Measurements from ENCODE around the gene TAS2R5.
A peak's percentile ranks its signal among the peaks of the same experiment; 100 is the strongest.
"Not testable (repeated sequence)": the region's sequence is repeated elsewhere in the genome, so short reads cannot be mapped to it uniquely, and the experiment has no call there.

TAS2R5 gene, protein sequence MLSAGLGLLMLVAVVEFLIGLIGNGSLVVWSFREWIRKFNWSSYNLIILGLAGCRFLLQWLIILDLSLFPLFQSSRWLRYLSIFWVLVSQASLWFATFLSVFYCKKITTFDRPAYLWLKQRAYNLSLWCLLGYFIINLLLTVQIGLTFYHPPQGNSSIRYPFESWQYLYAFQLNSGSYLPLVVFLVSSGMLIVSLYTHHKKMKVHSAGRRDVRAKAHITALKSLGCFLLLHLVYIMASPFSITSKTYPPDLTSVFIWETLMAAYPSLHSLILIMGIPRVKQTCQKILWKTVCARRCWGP

DNA sequence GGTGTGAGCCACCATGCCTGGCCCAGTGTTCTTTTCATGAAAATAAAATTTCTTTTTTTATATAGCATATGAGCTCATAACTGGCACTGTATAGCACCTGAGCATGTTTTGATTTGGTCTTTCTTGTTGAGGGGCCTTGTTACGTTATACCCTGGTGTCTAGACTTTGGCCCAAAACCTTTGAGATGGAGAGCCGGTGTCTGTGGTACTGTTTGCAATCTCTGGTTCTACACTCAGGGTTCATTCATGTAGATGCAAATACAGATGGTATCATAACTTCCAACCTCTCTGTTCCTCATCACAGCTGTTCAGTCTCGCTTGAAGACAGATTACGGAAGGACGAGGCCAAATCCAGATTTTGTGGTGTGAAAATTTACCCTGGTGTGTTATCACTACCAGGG, at the start of gene TAS2R5:
TAS2R5 (plus strand) TSS at position 301 of the 400 bp plus-strand sequence. CDS start 145 bp downstream, outside the sequence.
- no peaks in the 10 kb centered on the region for H3K9me3 ChIP-seq (ENCODE audit: severe bottlenecking)
- no peaks in the 10 kb centered on the region for H3K27me3 ChIP-seq (ENCODE audit: insufficient read depth, low read depth, severe bottlenecking)
- TF ChIP-seq, protein P1, sequence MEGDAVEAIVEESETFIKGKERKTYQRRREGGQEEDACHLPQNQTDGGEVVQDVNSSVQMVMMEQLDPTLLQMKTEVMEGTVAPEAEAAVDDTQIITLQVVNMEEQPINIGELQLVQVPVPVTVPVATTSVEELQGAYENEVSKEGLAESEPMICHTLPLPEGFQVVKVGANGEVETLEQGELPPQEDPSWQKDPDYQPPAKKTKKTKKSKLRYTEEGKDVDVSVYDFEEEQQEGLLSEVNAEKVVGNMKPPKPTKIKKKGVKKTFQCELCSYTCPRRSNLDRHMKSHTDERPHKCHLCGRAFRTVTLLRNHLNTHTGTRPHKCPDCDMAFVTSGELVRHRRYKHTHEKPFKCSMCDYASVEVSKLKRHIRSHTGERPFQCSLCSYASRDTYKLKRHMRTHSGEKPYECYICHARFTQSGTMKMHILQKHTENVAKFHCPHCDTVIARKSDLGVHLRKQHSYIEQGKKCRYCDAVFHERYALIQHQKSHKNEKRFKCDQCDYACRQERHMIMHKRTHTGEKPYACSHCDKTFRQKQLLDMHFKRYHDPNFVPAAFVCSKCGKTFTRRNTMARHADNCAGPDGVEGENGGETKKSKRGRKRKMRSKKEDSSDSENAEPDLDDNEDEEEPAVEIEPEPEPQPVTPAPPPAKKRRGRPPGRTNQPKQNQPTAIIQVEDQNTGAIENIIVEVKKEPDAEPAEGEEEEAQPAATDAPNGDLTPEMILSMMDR (IDR thresholded peaks at IDR 0.05; ENCODE audit: low read depth, low read length) = no peak
- no peak for DNase-seq
- H3K4me3 ChIP-seq (ENCODE audit: low read depth, low read length) = no peak within 1 kb of the TSS
- no peaks in the 10 kb centered on the region for H3K36me3 ChIP-seq
- H3K27ac ChIP-seq = no peak within 1 kb of the TSS

DNA sequence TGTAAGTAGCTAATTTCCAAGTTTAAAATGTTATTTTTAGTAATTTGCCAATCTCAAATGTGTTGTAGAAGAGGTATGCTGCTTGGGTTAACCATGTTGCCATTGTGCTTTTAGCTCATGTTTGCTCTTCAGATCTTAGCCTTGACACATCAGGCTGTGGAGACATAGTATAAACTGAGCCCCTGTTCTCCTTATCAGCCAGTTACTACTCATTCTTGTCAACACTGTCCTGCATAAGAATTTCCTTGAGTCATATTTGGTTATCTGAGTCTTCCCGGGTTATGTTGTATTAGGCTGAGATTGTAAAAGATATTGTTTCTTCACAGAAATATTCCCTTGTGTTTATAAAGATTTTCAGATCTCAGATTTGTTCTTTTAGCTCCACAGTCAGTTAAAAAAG, 47.8 kb upstream of the TAS2R5 start:
- no peaks in the 10 kb centered on the region for H3K27me3 ChIP-seq (ENCODE audit: insufficient read depth, low read depth, severe bottlenecking)
- TF ChIP-seq, protein P1 (IDR thresholded peaks at IDR 0.05; ENCODE audit: low read depth, low read length) = no peak
- peaks cover 67% of the 10 kb centered on the region for H3K36me3 ChIP-seq
- DNase-seq = no peak
- no peaks in the 10 kb centered on the region for H3K9me3 ChIP-seq (ENCODE audit: severe bottlenecking)
- no peak overlapping the region for H3K4me3 ChIP-seq (ENCODE audit: low read depth, low read length)
- H3K27ac ChIP-seq = no peak overlapping the region

DNA sequence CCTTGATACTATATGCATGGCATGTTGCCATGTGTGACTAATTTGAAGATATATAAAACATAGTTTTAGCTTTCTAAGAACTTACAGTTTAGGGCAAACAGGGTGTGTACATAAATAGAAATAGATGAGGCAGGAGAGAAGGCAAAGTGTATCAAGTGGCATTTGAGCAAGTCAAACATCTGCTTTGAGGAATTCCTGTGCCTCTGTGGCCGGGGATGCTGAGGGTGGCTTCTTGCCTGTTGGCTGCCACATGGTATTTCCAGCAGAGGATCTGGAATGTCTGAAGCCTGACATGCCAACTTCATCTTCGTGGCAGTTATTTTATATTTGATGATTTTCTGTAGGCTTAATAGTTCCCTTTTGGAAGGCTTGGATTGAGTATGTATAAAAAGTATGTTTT, 45.9 kb upstream of the TAS2R5 start:
- DNase-seq = no peak
- TF ChIP-seq, protein P1 (IDR thresholded peaks at IDR 0.05; ENCODE audit: low read depth, low read length) = no peak

DNA sequence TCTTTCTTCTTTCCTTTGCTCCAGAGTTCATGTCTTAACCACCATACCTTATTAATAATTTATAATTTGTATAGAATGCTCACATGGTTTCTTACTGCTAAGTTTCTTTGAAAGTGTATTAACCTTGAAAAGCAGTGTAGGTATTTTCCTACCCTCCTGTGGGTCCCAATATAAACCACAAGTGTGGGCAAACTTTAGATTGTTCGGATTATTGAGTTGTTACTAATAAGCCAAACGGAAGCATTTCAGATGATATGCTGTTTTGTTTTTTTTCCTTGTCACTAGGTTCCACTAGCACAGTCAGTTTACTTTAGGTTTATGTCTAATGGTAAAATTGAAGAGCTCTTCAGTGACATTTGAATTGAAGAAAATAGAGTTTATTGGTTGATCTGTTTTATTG, 41.6 kb upstream of the TAS2R5 start:
- TF ChIP-seq, protein P1 (IDR thresholded peaks at IDR 0.05; ENCODE audit: low read depth, low read length) = no peak
- Histone ChIP-seq H3K27ac (no peak overlapping the region), H3K36me3 (peaks cover 76% of the 10 kb centered on the region), H3K27me3 (ENCODE audit: insufficient read depth, low read depth, severe bottlenecking) (no peaks in the 10 kb centered on the region), H3K9me3 (ENCODE audit: severe bottlenecking) (no peaks in the 10 kb centered on the region), H3K4me3 (ENCODE audit: low read depth, low read length) (no peak overlapping the region)
- DNase-seq = no peak

More for the DNA sequence above, 45.9 kb upstream of the TAS2R5 start:
- Histone ChIP-seq H3K27me3 (ENCODE audit: insufficient read depth, low read depth, severe bottlenecking) (no peaks in the 10 kb centered on the region), H3K9me3 (ENCODE audit: severe bottlenecking) (no peaks in the 10 kb centered on the region), H3K4me3 (ENCODE audit: low read depth, low read length) (no peak overlapping the region), H3K36me3 (peaks cover 83% of the 10 kb centered on the region), H3K27ac (no peak overlapping the region)

DNA sequence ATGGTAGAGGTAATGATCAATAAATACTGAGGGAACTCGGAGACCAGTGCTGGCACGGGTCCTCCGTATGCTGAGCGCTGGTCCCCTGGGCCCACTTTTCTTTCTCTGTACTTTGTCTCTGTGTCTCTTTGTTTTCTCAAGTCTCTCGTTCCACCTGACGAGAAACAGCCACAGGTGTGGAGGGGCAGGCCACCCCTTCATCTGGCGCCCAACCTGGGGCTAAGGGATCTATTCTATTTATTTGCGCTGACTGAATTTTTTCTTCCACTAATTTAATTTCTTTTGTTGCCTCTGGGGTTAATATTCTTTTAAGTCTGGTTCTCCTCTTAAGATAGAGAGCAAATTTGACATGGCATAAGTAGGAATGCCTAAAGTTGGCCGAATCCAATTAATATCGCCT, 38.1 kb upstream of the TAS2R5 start:
- not testable (repeated sequence) for H3K27me3 ChIP-seq (ENCODE audit: insufficient read depth, low read depth, severe bottlenecking); H3K27ac ChIP-seq; DNase-seq; H3K4me3 ChIP-seq (ENCODE audit: low read depth, low read length); H3K9me3 ChIP-seq (ENCODE audit: severe bottlenecking)
- peaks cover 49% of the 10 kb centered on the region for H3K36me3 ChIP-seq

DNA sequence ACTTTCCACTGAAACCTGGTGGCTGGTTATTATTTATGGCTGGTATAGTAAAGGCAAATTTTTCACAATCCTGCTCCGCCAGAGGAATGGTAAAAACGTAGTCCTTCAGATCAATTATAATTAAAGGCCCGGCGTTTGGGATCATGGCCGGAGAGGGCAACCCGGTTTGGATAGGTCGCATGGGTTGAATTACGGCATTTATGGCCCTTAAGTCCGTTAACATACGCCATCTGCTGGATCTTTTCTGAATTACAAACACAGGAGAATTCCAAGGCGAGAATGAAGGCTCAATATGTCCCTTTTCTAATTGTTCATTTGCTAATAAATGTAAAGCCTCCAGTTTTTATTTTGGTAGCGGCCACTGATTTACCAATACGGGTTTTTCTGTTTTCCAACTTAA, 37.4 kb upstream of the TAS2R5 start:
- H3K36me3 ChIP-seq = peaks cover 46% of the 10 kb centered on the region
- no peak for DNase-seq
- no peaks in the 10 kb centered on the region for H3K9me3 ChIP-seq (ENCODE audit: severe bottlenecking)
- TF ChIP-seq, protein P1 (IDR thresholded peaks at IDR 0.05; ENCODE audit: low read depth, low read length) = peak; percentile 38; the same call in 1 of the 2 replicates
- H3K4me3 ChIP-seq (ENCODE audit: low read depth, low read length) = no peak overlapping the region
- no peaks in the 10 kb centered on the region for H3K27me3 ChIP-seq (ENCODE audit: insufficient read depth, low read depth, severe bottlenecking)
- no peak overlapping the region for H3K27ac ChIP-seq
